IMR-90 (cell line): ENCODE results near the gene SLC6A3. TPM values are rescaled to one million over a fixed set of nuclear protein-coding genes. Genes with fewer than 3 reads are reported as not detected.

Experiments used
- ATAC-seq: fragments of 200-7000 bp; cut with Tn5 transposase; 2 replicates; pipeline ENCODE4 v1.9.1; 2020; ENCODE audit warnings: low read depth, mild to moderate bottlenecking, moderate library complexity
- BruUV-seq: library from RNA; stranded (reverse); fragments of 400-500 nt; replicated peaks from 2 replicates; lab custom pipeline; 2021; lab: Mats Ljungman, UMichigan
- CTCF ChIA-PET: fragments of 300-600 bp; formaldehyde crosslinking; extraction: SDS; loops from one replicate; lab custom pipeline; 2021; ENCODE audit warnings: antibody characterized with exemption; lab: Yijun Ruan, JAX
- POLR2A ChIA-PET: fragments of 300-600 bp; sonication (Branson Sonifier 250); formaldehyde crosslinking; loops from one replicate; lab custom pipeline; 2022; ENCODE audit warnings: antibody characterized with exemption; ENCODE audit not compliant: unreplicated experiment; lab: Charles Lee
- DNase-seq: peaks from one replicate; pipeline ENCODE4 v3.0.0; 2013
- H2AFZ ChIP-seq: replicated peaks from 2 replicates; pipeline ENCODE3; 2013; ENCODE audit warnings: low read length, mild to moderate bottlenecking; ENCODE audit not compliant: poor library complexity
- H2AK5ac ChIP-seq: 2 replicates; pipeline ENCODE4 v1.6.1; 2013; ENCODE audit warnings: low read depth, low read length, inconsistent platforms
- H2AK9ac ChIP-seq: replicated peaks from 2 replicates; pipeline ENCODE3; 2013; ENCODE audit warnings: mild to moderate bottlenecking, low read depth, low read length, moderate library complexity; ENCODE audit not compliant: poor library complexity
- H2BK120ac ChIP-seq: 2 replicates; pipeline ENCODE4 v1.6.1; 2013; ENCODE audit warnings: low read depth, low read length, inconsistent platforms
- H2BK15ac ChIP-seq: 3 replicates; pipeline ENCODE4 v1.6.1; 2013; ENCODE audit warnings: low read depth, low read length, inconsistent platforms
- H2BK20ac ChIP-seq: 2 replicates; pipeline ENCODE4 v1.6.1; 2013; ENCODE audit warnings: low read depth, mild to moderate bottlenecking, inconsistent platforms, low read length, moderate library complexity
- H2BK5ac ChIP-seq: 2 replicates; pipeline ENCODE4 v1.6.1; 2013; ENCODE audit warnings: mild to moderate bottlenecking, low read depth, low read length, inconsistent platforms; ENCODE audit not compliant: poor library complexity, severe bottlenecking
- H3K14ac ChIP-seq: replicated peaks from 2 replicates; pipeline ENCODE4 v1.6.1; 2013; ENCODE audit warnings: low read depth, low read length, inconsistent platforms
- H3K18ac ChIP-seq: 2 replicates; pipeline ENCODE4 v1.6.1; 2013; ENCODE audit warnings: low read depth, low read length, control low read depth
- H3K23ac ChIP-seq: 2 replicates; pipeline ENCODE4 v1.6.1; 2013; ENCODE audit warnings: low read depth, low read length, inconsistent platforms
- H3K27ac ChIP-seq: 2 replicates; pipeline ENCODE4 v1.5.1; 2013; ENCODE audit warnings: mild to moderate bottlenecking, control low read depth, low read length; ENCODE audit not compliant: insufficient read depth
- H3K27me3 ChIP-seq: 2 replicates; pipeline ENCODE4 v1.6.1; 2013; ENCODE audit warnings: low read length; ENCODE audit not compliant: control insufficient read depth, insufficient read depth
- H3K36me3 ChIP-seq: 2 replicates; pipeline ENCODE4 v1.6.1; 2013; ENCODE audit warnings: low read length, mixed read lengths; ENCODE audit not compliant: control insufficient read depth, insufficient read depth
- H3K4ac ChIP-seq: 2 replicates; pipeline ENCODE4 v1.6.1; 2013; ENCODE audit warnings: low read depth, low read length, inconsistent platforms
- H3K4me1 ChIP-seq: 2 replicates; pipeline ENCODE4 v1.6.1; 2013; ENCODE audit warnings: low read length, mixed read lengths; ENCODE audit not compliant: control insufficient read depth, insufficient read depth
- H3K4me2 ChIP-seq: 2 replicates; pipeline ENCODE4 v1.6.1; 2013; ENCODE audit warnings: low read depth, mild to moderate bottlenecking, control low read depth, low read length, moderate library complexity
- H3K4me3 ChIP-seq: 2 replicates; pipeline ENCODE4 v1.5.1; 2013; ENCODE audit warnings: low read depth, mild to moderate bottlenecking, control low read depth, low read length, moderate library complexity; ENCODE audit not compliant: insufficient read depth
- H3K56ac ChIP-seq: 2 replicates; pipeline ENCODE4 v1.6.1; 2013; ENCODE audit warnings: low read length, inconsistent platforms; ENCODE audit not compliant: insufficient read depth; ENCODE audit errors: extremely low read depth
- H3K79me1 ChIP-seq, 2 experiments: 2 replicates each; pipeline ENCODE4 v1.6.1; 2013; ENCODE audit warnings: low read length in 2 of 2, inconsistent platforms in 1 of 2, low read depth in 1 of 2
- H3K9ac ChIP-seq: 2 replicates; pipeline ENCODE4 v1.6.1; 2013; ENCODE audit warnings: low read depth, low read length, control low read depth
- H3K9me1 ChIP-seq: 2 replicates; pipeline ENCODE4 v1.6.1; 2013; ENCODE audit warnings: low read length, inconsistent platforms; ENCODE audit not compliant: insufficient read depth
- H3K9me3 ChIP-seq: 2 replicates; pipeline ENCODE4 v1.6.1; 2013; ENCODE audit warnings: low read length; ENCODE audit not compliant: control insufficient read depth, insufficient read depth
- H4K20me1 ChIP-seq: 2 replicates; pipeline ENCODE4 v1.6.1; 2013; ENCODE audit warnings: low read length, inconsistent platforms; ENCODE audit not compliant: insufficient read depth
- H4K5ac ChIP-seq: 2 replicates; pipeline ENCODE4 v1.6.1; 2013; ENCODE audit warnings: mild to moderate bottlenecking, low read depth, low read length, control low read depth
- H4K8ac ChIP-seq, 2 experiments: 2 replicates each; pipeline ENCODE4 v1.6.1; 2013; ENCODE audit warnings: low read depth in 2 of 2, low read length in 2 of 2, control low read depth in 1 of 2, inconsistent platforms in 1 of 2
- H4K91ac ChIP-seq: 2 replicates; pipeline ENCODE4 v1.6.1; 2013; ENCODE audit warnings: low read depth, low read length, inconsistent platforms; ENCODE audit not compliant: insufficient read depth
- BHLHE40 ChIP-seq: fragments of 150-350 bp; IDR thresholded peaks from 2 replicates; pipeline ENCODE4 v1.6.1; 2016; ENCODE audit warnings: mild to moderate bottlenecking, low read depth, low read length
- CEBPB ChIP-seq: IDR thresholded peaks from 2 replicates; pipeline ENCODE4 v1.6.1; 2012; ENCODE audit warnings: low read depth, low read length, improper control_type of control experiment
- CHD1 ChIP-seq: IDR thresholded peaks from 2 replicates; pipeline ENCODE4 v1.6.1; 2012; ENCODE audit warnings: low read depth, low read length, improper control_type of control experiment
- CTCF ChIP-seq: conservative IDR thresholded peaks from 2 replicates; pipeline ENCODE4 v1.5.1; 2012; ENCODE audit warnings: mild to moderate bottlenecking, low read depth, low read length, improper control_type of control experiment
- ELK1 ChIP-seq: fragments of 150-350 bp; IDR thresholded peaks from 2 replicates; pipeline ENCODE4 v1.6.1; 2016; ENCODE audit warnings: low read depth, mild to moderate bottlenecking, low read length, moderate library complexity, borderline replicate concordance
- FOS ChIP-seq: fragments of 150-350 bp; IDR thresholded peaks from 2 replicates; pipeline ENCODE4 v1.6.1; 2016; ENCODE audit warnings: low read depth, low read length
- MAFK ChIP-seq: IDR thresholded peaks from 2 replicates; pipeline ENCODE4 v1.6.1; 2012; ENCODE audit warnings: low read depth, low read length, improper control_type of control experiment
- MAZ ChIP-seq: IDR thresholded peaks from 2 replicates; pipeline ENCODE4 v1.6.1; 2012; ENCODE audit warnings: low read depth, mild to moderate bottlenecking, low read length, improper control_type of control experiment, moderate library complexity, borderline replicate concordance
- MXI1 ChIP-seq: IDR thresholded peaks from 2 replicates; pipeline ENCODE4 v1.6.1; 2012; ENCODE audit warnings: low read depth, mild to moderate bottlenecking, low read length, moderate library complexity, borderline replicate concordance
- NFE2L2 ChIP-seq: fragments of 150-350 bp; IDR thresholded peaks from 2 replicates; pipeline ENCODE4 v1.6.1; 2016; ENCODE audit warnings: low read depth, mild to moderate bottlenecking, low read length
- POLR2A ChIP-seq: IDR thresholded peaks from 2 replicates; pipeline ENCODE4 v1.6.1; 2012; ENCODE audit warnings: mild to moderate bottlenecking, low read depth, low read length
- RAD21 ChIP-seq: IDR thresholded peaks from 2 replicates; pipeline ENCODE4 v1.6.1; 2012; ENCODE audit warnings: low read length, improper control_type of control experiment
- RCOR1 ChIP-seq: IDR thresholded peaks from 2 replicates; pipeline ENCODE4 v1.6.1; 2012; ENCODE audit warnings: mild to moderate bottlenecking, low read length, improper control_type of control experiment; ENCODE audit not compliant: insufficient replicate concordance
- RFX5 ChIP-seq: IDR thresholded peaks from 2 replicates; pipeline ENCODE4 v1.8.0; 2012; ENCODE audit warnings: low read depth, mild to moderate bottlenecking, low read length, moderate library complexity
- SMC3 ChIP-seq: fragments of 150-350 bp; IDR thresholded peaks from 2 replicates; pipeline ENCODE4 v1.6.1; 2016; ENCODE audit warnings: low read depth, mild to moderate bottlenecking, antibody characterized with exemption, low read length, moderate library complexity
- USF2 ChIP-seq: fragments of 150-350 bp; IDR thresholded peaks from 2 replicates; pipeline ENCODE4 v1.6.1; 2017; ENCODE audit warnings: mild to moderate bottlenecking, antibody characterized with exemption, low read length, low read depth
- WGBS, 2 experiments: methylation state at CpG; one replicate each; pipeline versions ENCODE4 v1.1.5 to v1.1.7; 2013; ENCODE audit warnings: missing lambda C conversion rate in 2 of 2; ENCODE audit not compliant: insufficient read length in 1 of 2; ENCODE audit errors: extremely low coverage in 2 of 2; 5-methylcytosine and 5-hydroxymethylcytosine counted together
- dilution Hi-C: fragments of 300-500 bp; cut with HindIII; formaldehyde crosslinking; loops from one replicate; pipeline ENCODE4 v1.14.3; 2018; ENCODE audit warnings: low sequenced_read_pairs; ENCODE audit not compliant: unreplicated experiment
- in situ Hi-C: fragments of 300-500 bp; cut with MboI; formaldehyde crosslinking; loops from 3 replicates; pipeline ENCODE4 v1.14.3; 2019; ENCODE audit warnings: low sequenced_read_pairs, inconsistent platforms, mixed read lengths
- intact Hi-C: fragments of 100-400 bp; cut with micrococcal nuclease; formaldehyde crosslinking; loops from 2 replicates; pipeline ENCODE4 v1.10.0; 2022
- polyA plus RNA-seq, 3 experiments: library from polyadenylated mRNA; depleted of rRNA; stranded (reverse); fragments of >200 nt; gene quantifications; 2 replicates each; pipeline ENCODE4 v1.2.3, GENCODE V29; 2012; ENCODE audit warnings: low replicate concordance in 1 of 3
- total RNA-seq: library from RNA; depleted of rRNA; stranded (reverse); fragments of >200 nt; gene quantifications from 2 replicates; pipeline ENCODE4 v1.2.3, GENCODE V29; 2012

The SLC6A3 gene
- total and polyA plus RNA-seq, 2 of the 4 experiments (the other 2 are of a cell fraction): not detected

- intact Hi-C loops: no loop called here
- H3K4me2 ChIP-seq: no peak overlapping the region
- H3K27ac ChIP-seq: no peak overlapping the region
- H3K79me1 ChIP-seq: peaks cover 9 to 27% of the 10 kb centered on the region in 2 experiments
- dilution Hi-C loops: no loop called here
- DNase-seq (no peak), ATAC-seq (no peak)
- H4K5ac ChIP-seq: no peak overlapping the region
- peaks cover 3% of the 10 kb centered on the region; the same call in 1 of the 2 replicates for H3K27me3 ChIP-seq
- H2BK120ac ChIP-seq: no peak overlapping the region
- H3K4me3 ChIP-seq: no peak overlapping the region
- H3K36me3 ChIP-seq: peaks cover 2% of the 10 kb centered on the region
- CTCF ChIA-PET: no interaction called here
- H4K20me1 ChIP-seq: no peaks in the 10 kb centered on the region
- H2AK5ac ChIP-seq: no peak overlapping the region
- no peak overlapping the region for H3K4ac ChIP-seq
- no peak overlapping the region for H3K14ac ChIP-seq
- H2BK15ac ChIP-seq: no peak overlapping the region
- no TSS peak for BruUV-seq
- H2AK9ac ChIP-seq: no peak overlapping the region
- H3K4me1 ChIP-seq: peaks cover 8% of the 10 kb centered on the region; the same call in 1 of the 2 replicates
- no peaks in the 10 kb centered on the region for H3K9me3 ChIP-seq
- H3K9me1 ChIP-seq: no peaks in the 10 kb centered on the region
- WGBS, 2 experiments: no CpG with 5 or more reads among the region's 10 CpGs
- no peak overlapping the region for H3K18ac ChIP-seq
- no peak overlapping the region for H3K9ac ChIP-seq
- in situ Hi-C loops: no loop called here
- TF ChIP-seq CTCF: no peak
- TF ChIP-seq ELK1: no peak
- TF ChIP-seq MAFK: no peak
- TF ChIP-seq NFE2L2: no peak
- no peak for TF ChIP-seq POLR2A
- no peak for TF ChIP-seq MXI1
- TF ChIP-seq SMC3: no peak
- TF ChIP-seq CEBPB: no peak
- no peak for TF ChIP-seq MAZ
- no peak for TF ChIP-seq CHD1
- TF ChIP-seq RAD21: no peak
- TF ChIP-seq RFX5: no peak
- TF ChIP-seq FOS: no peak
- no peak for TF ChIP-seq RCOR1
- TF ChIP-seq BHLHE40: no peak
- TF ChIP-seq USF2: no peak
- no peak overlapping the region for H3K23ac ChIP-seq
- no peak overlapping the region for H3K56ac ChIP-seq
- no peak overlapping the region for H4K8ac ChIP-seq
- no peak overlapping the region for H2BK5ac ChIP-seq
- POLR2A ChIA-PET: no interaction called here
- no peak overlapping the region for H2AFZ ChIP-seq
- H4K91ac ChIP-seq: no peak overlapping the region
- H2BK20ac ChIP-seq: no peak overlapping the region
These were observed 97.7 kb downstream of the SLC6A3 start for GRCh38 chr5:1347571-1347970.
